Right ventricle myocardium inferior (tissue), 1 donor: ENCODE measurements around the gene STIP1. TPM values are rescaled to one million over a fixed set of nuclear protein-coding genes. Genes with fewer than 3 reads are reported as not detected.

Experiments
- ATAC-seq: fragments of 200-7000 bp; cut with Tn5 transposase; one replicate; pipeline ENCODE4 v1.9.1; 2020; ENCODE audit warnings: mild to moderate bottlenecking, moderate library complexity
- DNase-seq: peaks from one replicate; pipeline ENCODE4 v3.0.0; 2021; ENCODE audit errors: missing footprints
- intact Hi-C: fragments of 100-400 bp; cut with DNase I; formaldehyde crosslinking; loops from one replicate; pipeline ENCODE4 v1.11.0; 2022
- total RNA-seq: library from RNA; stranded (reverse); fragmentation: NEBNext Ultra II Directional; extraction: Animal tissue kit (Norgen Biotek cat#: 25700); gene quantifications from one replicate; pipeline ENCODE4 v1.2.1, GENCODE V29; 2021
- donor health status: DM: no; HTN: yes; CAD: no; lungs with severe emphysema.

STIP1 gene
- total RNA-seq, 1 donor from 2014 or later = 124 TPM

- DNase-seq = peak; percentile 95
- peak; percentile 73 for ATAC-seq
- intact Hi-C loops = loop anchor here (2.0 kb wide), 1 partner anchor 15 kb away; the partner anchor contains the start of gene MACROD1
Measured at GRCh38 chr11:64181506-64182411, 4.2 kb upstream of the STIP1 start.

- DNase-seq = no peak
- ATAC-seq = no peak
- intact Hi-C loops = loop anchor here (2.0 kb wide), 1 partner anchor 17 kb away; the partner anchor contains the start of gene MACROD1
Measured at GRCh38 chr11:64183890-64184289, 2.1 kb upstream of the STIP1 start.

GRCh38 chr11:64185175-64185692 is 737 bp upstream of the STIP1 start:
- DNase-seq = peak; percentile 95
- intact Hi-C loops = loop anchor here (1.0 to 5.0 kb wide), 2 partner anchors 41 to 117 kb away; partner anchors contain the start of genes CATSPERZ, NUDT22 and TRPT1
- ATAC-seq = peak; percentile 53

- intact Hi-C loops = loop anchor here (5.0 kb wide), 1 partner anchor 116 kb away; the partner anchor contains the start of gene CATSPERZ
- no peak for ATAC-seq
- no peak for DNase-seq
Measured at GRCh38 chr11:64186492-64187165, 658 bp downstream of the STIP1 start.

GRCh38 chr11:64192434-64192833 is 6.5 kb downstream of the STIP1 start:
- DNase-seq (no peak), ATAC-seq (no peak)
- intact Hi-C loops = no loop called here

- intact Hi-C loops = no loop called here
- ATAC-seq (no peak), DNase-seq (no peak)
Measured at GRCh38 chr11:64196626-64197025, 10.7 kb downstream of the STIP1 start.

- ATAC-seq = no peak
- no peak for DNase-seq
- intact Hi-C loops = no loop called here
Measured at GRCh38 chr11:64198511-64198910, 12.5 kb downstream of the STIP1 start.

- intact Hi-C loops = loop anchor here (5.0 kb wide), 1 partner anchor 86 kb away; the partner anchor contains the start of gene GPR137
- DNase-seq = no peak
- no peak for ATAC-seq
Measured at GRCh38 chr11:64201543-64201942, 15.6 kb downstream of the STIP1 start.

GRCh38 chr11:64202992-64203391 is 17.0 kb downstream of the STIP1 start:
- intact Hi-C loops = loop anchor here (5.0 kb wide), 1 partner anchor 84 kb away; the partner anchor contains the start of gene GPR137
- ATAC-seq (no peak), DNase-seq (peak; percentile 46)

- intact Hi-C loops = loop anchor here (1.0 to 5.0 kb wide), 2 partner anchors 84 to 101 kb away; partner anchors contain the start of gene GPR137
- peak; percentile 37 for DNase-seq
- ATAC-seq = no peak
Measured at GRCh38 chr11:64203421-64204079, 17.6 kb downstream of the STIP1 start.

GRCh38 chr11:64204080-64204440 is 18.1 kb downstream of the STIP1 start:
- intact Hi-C loops = loop anchor here (1.0 to 5.0 kb wide), 2 partner anchors 83 to 100 kb away; partner anchors contain the start of gene GPR137
- no peak for DNase-seq
- no peak for ATAC-seq

GRCh38 chr11:64204464-64204989 is 18.6 kb downstream of the STIP1 start:
- intact Hi-C loops = loop anchor here (1.0 to 5.0 kb wide), 2 partner anchors 83 to 100 kb away; partner anchors contain the start of gene GPR137
- DNase-seq = peak; percentile 92
- peak; percentile 47 for ATAC-seq

- intact Hi-C loops = no loop called here
- ATAC-seq = peak; percentile 45
- peak; percentile 88 for DNase-seq
Measured at GRCh38 chr11:64206457-64207255, 20.7 kb downstream of the STIP1 start, which contains the start of gene FERMT3. Gene FERMT3, plus strand, starts transcription at chr11:64206721. Its CDS starts 644 bp downstream, at chr11:64207365.

GRCh38 chr11:64207256-64208085 is 21.5 kb downstream of the STIP1 start:
- intact Hi-C loops = no loop called here
- ATAC-seq (peak; percentile 69), DNase-seq (peak; percentile 89)

GRCh38 chr11:64208086-64208795 is 22.3 kb downstream of the STIP1 start:
- DNase-seq (peak; percentile 64), ATAC-seq (no peak)
- intact Hi-C loops = no loop called here
